HG03521 (cell line): ENCODE measurements around the gene RBMX2.
"Not testable (repeated sequence)": the region's sequence is repeated elsewhere in the genome, so short reads cannot be mapped to it uniquely, and the experiment has no call there.

Experiments used
- ATAC-seq: cut with Tn5 transposase; IDR thresholded peaks from one replicate; pipeline ENCODE4 v1.9.1; 2021; ENCODE audit warnings: mild to moderate bottlenecking, moderate library complexity; ENCODE audit not compliant: unreplicated experiment

The RBMX2 gene, protein sequence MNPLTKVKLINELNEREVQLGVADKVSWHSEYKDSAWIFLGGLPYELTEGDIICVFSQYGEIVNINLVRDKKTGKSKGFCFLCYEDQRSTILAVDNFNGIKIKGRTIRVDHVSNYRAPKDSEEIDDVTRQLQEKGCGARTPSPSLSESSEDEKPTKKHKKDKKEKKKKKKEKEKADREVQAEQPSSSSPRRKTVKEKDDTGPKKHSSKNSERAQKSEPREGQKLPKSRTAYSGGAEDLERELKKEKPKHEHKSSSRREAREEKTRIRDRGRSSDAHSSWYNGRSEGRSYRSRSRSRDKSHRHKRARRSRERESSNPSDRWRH

DNA sequence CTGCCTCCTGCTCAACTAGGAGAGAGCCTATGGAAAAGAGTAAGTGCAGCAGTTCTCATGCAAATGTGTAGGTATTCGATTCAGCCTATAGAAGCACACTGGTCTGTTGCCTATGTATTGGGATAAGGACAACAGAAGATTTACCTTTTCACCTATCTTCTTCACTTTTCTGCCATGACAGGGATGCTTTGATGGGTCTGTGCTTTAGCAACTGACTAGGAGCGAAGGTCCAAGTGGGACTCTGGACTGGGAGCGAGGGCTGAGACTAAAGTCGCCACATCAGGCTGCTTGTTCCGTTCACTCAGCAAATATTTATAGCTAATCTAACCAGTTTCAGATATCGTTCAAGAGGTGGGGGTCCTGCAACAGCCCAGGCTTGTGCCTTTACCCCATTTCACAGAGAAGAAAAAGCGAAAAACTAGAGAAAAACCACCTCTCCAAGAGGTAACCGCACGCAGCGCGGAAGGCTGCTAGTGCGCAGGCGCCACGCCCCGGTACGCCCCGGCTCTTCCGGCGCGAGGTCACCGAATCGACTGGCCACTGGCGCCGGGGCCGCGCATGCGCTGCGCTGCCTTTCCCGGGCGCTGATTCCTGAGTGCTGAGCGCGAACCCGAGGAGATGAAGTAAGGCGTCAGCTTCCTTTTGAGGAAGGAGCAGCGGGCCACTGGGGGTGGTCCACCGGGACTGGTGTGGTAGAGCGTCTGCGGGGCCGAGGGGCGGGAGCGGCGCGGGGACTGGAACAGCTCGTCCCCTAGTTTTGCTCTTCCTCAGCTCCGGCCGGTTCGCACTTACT is at the start of gene RBMX2:
Gene RBMX2 (plus strand): TSS at position 573 of the 793 bp plus-strand sequence. CDS start 46 bp downstream, at position 619.
- ATAC-seq = peak; percentile 92

DNA sequence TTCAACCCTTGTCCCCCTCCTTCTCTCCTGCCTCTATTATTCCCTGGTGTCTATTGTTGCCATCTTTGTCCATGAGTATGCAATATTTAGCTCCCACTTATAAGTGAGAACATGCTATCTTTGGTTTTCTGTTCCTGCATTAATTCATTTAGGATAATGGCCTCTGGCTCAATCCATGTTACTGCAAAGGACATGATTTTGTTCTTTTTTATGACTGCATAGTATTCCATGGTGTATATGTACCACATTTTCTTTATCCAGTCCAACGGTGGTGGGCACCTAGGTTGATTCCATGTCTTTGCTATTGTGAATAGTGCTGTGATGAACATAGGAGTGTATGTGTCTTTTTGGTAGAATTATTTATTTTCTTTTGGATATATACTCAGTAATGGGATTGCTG is 49.7 kb upstream of the RBMX2 start:
- not testable (repeated sequence) for ATAC-seq

DNA sequence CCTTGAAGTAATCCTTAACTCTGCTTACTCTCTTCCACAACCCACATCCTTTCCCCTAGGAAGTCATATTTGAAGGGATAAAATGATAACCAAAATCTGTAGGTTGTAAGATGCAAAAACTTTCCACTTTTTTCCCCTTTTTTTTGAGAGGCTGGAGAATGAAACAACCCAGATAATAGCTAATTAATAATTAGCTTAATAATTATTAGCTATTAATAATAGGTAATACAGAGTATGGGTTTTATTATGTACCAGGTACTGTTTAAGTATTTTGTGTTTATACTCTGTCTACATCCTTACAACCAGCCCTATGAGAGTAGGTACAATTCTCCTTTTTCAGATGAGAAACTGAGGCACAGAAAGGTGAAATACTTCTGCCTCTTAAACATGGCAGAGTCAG is 25.7 kb upstream of the RBMX2 start:
- ATAC-seq = no peak

DNA sequence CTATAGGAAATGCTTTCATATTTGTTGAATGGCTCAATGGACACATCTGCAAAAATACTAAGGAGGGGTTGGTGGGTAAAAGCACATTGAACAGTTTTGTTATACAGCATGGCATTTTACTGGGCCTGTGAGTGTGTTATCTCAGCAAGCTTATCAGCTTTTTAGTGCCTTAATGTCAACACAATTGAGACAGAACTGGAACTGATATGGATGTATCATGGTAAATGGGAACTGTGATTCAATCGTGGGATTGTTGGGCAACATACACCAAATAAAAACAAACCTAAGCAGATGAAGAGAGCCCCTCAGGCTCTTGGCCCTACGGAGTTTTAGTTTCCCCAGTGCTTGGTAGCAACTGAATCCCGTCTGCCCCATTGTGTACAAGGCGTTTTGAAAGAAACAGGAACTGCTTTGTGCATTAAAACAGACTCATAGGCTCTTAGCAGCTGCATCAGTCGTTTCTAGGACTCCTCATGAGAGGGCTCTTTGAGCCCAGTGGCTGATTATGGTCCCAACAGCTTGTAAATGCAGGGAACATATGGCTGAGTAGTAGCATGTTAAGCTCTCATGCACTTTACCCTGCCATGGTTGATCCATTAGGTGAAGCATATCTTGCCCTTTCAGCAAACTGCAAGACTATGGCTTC is 23.6 kb upstream of the RBMX2 start:
- ATAC-seq = no peak

DNA sequence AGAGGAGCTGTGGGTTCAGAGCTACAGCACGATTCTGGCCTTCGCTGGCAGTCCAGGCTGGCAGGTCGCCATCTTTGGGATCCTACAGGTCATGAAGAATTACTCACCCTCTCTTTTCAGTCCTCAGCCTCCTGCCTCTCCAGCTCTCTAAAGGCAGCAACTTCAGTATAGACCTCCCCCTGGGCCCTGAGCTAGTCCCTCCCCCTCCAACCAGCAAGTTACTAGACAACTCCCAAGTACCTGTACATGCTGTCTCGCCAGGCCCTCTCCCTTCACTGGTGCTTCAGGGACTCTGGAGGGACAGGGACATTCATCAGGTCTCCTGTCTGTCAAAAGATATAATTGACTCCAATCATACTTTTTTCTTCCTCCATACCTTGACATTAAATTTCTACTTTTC is 16.3 kb upstream of the RBMX2 start, which contains the start of gene GPR119:
Gene GPR119 (minus strand): TSS at position 155 of the 400 bp plus-strand sequence. CDS start 227 bp downstream, outside the sequence.
- ATAC-seq = no peak

GRCh38 chrX:130386408-130386808 is 15.4 kb upstream of the RBMX2 start:
- no peak for ATAC-seq

DNA sequence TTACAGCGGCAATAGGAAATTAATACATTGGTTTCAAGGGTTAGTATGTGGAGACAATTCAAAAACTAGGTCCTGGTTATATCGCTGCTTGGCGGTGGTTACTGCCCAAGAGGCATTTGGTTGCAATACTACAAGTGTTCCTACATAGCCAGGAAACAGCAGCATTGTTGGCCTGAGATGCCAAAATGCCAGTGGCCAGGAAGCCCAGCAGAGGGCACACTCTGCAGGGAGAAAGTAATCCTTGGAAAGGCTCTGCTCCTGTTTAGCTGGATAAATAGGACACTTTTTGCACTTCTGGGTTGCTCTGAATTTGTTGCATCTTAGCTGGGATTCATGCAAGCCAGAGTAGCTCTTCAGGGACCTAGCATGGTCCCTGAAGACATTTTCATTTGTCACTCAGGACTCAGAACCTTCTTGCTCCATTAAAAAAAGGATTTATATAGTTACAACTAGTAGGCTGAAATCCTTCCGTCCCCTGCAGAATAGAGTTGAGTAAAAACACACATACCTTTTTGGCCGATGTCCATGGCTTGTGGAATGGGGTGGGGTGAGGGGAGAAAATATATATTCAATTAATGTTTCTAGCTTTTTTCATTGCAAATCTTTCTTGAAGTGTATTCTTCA is 8.2 kb upstream of the RBMX2 start:
- ATAC-seq = no peak

DNA sequence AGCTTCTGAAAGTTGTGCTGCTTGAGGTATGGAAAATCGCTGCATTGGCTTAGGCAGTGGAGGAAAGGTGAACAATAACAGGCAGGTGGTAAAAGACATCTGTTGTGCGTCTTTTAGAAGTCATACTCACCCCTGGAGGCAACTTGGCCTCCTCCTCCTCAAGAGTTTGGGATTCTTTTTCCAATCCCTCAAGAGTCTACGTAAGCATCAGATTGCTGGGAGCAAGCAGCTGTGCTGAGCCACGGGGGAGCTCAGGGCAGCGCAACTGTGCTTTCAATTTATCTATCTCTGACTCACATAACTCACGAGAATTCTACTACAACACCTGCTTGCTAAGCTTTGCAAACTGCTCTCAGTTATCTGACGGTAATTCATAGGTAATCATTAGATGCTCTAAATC is 6.4 kb upstream of the RBMX2 start:
- no peak for ATAC-seq

- ATAC-seq = no peak
These were observed 459 bp downstream of the RBMX2 start for GRCh38 chrX:130402208-130402684.

GRCh38 chrX:130413415-130413814 is 11.6 kb downstream of the RBMX2 start:
- no peak for ATAC-seq

GRCh38 chrX:130414800-130415199 is 13.0 kb downstream of the RBMX2 start:
- ATAC-seq = no peak

DNA sequence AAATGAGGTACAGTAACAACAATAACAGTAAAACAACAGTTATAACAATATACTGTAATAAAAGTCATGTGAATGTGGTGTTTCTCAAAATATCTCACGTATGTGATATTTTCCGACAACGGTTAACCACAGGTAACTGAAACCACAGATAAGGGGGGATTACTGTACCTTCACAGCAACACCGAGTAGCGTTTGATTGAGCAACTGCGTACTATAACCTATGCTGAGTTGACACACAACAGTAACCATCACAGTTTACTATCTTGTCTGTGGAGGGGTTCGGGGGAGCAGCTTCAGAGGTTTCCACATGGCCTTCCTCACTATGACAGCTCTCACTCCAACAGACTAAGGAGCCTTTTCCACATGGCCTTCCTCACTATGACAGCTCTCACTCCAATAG is 13.4 kb downstream of the RBMX2 start:
- ATAC-seq = no peak

DNA sequence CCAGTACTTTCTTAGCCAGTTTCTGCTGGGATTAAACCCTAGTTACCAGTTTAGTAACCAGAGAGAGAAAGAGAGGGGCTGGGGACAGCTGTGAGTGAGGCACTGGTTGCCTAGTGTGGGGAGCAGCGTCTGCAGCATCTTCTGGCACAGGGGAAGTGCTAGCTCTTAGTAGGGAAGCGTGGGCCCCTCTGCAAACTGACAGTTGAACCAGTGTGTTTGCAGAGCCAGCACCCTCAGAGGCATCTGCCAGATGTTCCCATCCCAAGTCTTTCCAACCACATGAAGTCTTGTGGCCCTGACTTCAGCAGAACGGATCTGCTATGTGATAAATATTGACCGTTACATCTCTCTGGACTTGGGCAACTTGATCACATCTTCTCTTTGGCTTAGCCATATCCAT is 15.0 kb downstream of the RBMX2 start:
- no peak for ATAC-seq

GRCh38 chrX:130418066-130418465 is 16.3 kb downstream of the RBMX2 start:
- no peak for ATAC-seq

DNA sequence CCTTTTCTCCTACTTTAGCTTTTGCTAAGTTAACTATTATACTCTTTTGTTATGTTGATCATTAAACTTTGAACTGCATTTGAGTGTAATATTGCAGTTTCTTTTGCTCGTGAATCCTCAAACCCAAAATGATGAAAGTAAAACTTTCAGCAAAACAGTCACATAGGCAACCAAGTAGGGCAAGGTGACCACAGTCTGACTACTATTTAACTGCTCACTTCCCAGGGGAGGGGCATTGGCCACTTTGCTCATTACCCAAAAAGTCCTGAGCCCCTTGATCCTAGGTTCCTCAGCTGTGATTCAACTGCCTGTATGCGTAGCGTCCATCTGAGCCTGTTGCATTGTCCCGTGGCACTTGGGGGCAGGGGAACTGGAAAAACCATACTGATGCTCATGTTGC is 17.0 kb downstream of the RBMX2 start:
- no peak for ATAC-seq

DNA sequence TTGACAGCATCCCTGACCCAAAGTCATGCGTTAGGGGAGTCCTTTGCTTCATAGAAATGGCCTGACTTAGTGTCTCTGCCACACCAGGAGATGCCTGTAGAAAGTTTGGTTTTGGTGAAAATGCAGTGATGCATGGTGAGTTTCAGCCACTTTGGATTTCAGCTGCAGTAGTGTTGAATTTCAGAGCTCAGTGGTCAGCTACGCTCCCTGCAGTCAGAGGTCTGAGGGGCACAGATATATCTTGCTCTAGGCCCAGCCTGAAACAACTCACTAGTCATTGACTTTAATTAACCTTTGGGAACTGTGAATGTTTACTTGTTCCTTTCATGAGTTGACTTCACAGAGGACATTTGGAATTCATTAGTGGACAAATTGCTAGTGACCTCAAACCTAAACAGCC is 17.5 kb downstream of the RBMX2 start:
- no peak for ATAC-seq

DNA sequence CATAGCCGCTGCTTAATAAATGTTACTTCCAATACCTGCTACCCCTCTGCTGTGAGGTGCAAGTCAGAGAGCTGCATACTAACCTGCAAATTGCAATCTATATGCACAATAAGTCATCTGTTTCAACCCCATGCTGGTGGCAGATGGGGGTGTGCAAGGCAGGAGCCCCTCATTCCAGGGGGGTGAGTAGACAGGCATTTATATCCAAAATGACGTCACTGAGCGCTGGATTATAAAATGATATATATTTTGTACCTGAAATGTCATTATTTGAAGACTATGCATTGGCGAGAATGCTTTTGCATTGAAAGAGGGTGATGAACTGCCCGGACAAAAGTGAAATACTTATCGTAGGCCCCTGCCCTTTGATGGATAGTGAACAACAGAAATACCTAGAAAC is 24.7 kb downstream of the RBMX2 start:
- ATAC-seq = no peak

DNA sequence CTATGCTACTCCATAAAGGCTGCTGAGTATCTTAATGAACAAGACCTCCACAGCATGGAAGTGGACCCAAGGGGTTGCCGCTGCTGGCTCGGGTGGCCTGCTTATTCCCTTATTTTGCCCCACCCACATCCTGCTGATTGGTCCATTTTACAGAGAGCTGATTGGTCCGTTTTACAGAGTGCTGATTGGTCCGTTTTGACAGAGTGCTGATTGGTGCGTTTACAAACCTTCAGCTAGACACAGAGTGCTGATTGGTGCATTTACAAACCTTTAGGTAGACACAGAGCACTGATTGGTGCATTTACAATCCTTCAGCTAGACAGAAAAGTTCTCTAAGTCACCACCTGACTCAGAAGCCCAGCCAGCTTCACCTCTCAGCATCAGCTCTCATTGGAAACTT is 27.4 kb downstream of the RBMX2 start:
- ATAC-seq = not testable (repeated sequence)

- no peak for ATAC-seq
These were observed 34.1 kb downstream of the RBMX2 start for GRCh38 chrX:130435937-130436336.

- not testable (repeated sequence) for ATAC-seq
These were observed 36.2 kb downstream of the RBMX2 start for GRCh38 chrX:130437996-130438395.

DNA sequence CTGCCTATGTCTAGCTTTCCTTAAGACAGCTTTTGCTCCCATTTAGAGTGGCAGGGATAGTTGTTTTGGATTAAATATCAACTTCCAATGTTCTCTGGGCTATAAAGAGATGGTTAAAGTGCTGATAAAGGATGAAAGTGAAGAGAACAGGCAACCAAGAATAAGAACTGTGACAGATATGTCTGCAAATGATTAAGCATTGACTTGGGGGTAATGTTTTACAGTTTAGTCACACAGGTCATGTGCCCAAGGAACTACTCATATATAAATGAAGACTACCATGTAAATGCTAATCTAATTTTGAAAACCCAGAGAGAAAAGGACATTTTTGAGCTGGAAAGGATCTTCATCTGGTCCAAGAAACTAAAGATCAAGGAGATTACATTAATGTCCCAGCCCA is 42.1 kb downstream of the RBMX2 start:
- ATAC-seq = no peak
